Measurements from ENCODE around the gene KRT33A.
A peak's percentile ranks its signal among the peaks of the same experiment; 100 is the strongest.

KRT33A gene

GRCh38 chr17:41315204-41315794, 35.3 kb downstream of the KRT33A start, which contains the start of gene KRTAP17-1:
KRTAP17-1 (minus strand) TSS chr17:41315710; CDS start chr17:41315650, 60 bp downstream.
- no peaks in the 10 kb centered on the region for H3K4me1 ChIP-seq (ENCODE audit: insufficient read depth, low read length, severe bottlenecking)
- no peak within 1 kb of the TSS for H3K9ac ChIP-seq (ENCODE audit: low read length)
- H4K20me1 ChIP-seq (ENCODE audit: insufficient read depth, low read length) = no peaks in the 10 kb centered on the region
- H3K36me3 ChIP-seq (ENCODE audit: insufficient read depth, low read length) = no peaks in the 10 kb centered on the region
- no peak for TF ChIP-seq EZH2 (IDR thresholded peaks at IDR 0.05; ENCODE audit: borderline replicate concordance, low read length)
- TF ChIP-seq, protein P1, sequence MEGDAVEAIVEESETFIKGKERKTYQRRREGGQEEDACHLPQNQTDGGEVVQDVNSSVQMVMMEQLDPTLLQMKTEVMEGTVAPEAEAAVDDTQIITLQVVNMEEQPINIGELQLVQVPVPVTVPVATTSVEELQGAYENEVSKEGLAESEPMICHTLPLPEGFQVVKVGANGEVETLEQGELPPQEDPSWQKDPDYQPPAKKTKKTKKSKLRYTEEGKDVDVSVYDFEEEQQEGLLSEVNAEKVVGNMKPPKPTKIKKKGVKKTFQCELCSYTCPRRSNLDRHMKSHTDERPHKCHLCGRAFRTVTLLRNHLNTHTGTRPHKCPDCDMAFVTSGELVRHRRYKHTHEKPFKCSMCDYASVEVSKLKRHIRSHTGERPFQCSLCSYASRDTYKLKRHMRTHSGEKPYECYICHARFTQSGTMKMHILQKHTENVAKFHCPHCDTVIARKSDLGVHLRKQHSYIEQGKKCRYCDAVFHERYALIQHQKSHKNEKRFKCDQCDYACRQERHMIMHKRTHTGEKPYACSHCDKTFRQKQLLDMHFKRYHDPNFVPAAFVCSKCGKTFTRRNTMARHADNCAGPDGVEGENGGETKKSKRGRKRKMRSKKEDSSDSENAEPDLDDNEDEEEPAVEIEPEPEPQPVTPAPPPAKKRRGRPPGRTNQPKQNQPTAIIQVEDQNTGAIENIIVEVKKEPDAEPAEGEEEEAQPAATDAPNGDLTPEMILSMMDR (IDR thresholded peaks at IDR 0.05; ENCODE audit: low read length) = no peak
- H3K27me3 ChIP-seq (ENCODE audit: insufficient read depth, low read length) = 0 out of 2 replicates have a peak, but pooled peaks cover 3% of the 10 kb centered on the region
- H3K4me2 ChIP-seq (ENCODE audit: low read length) = no peak within 1 kb of the TSS
- no peak within 1 kb of the TSS for H2AFZ ChIP-seq (ENCODE audit: low read length)
- no peaks in the 10 kb centered on the region for H3K79me2 ChIP-seq (ENCODE audit: insufficient read depth, low read length)
- no peak within 1 kb of the TSS for H3K4me3 ChIP-seq (ENCODE audit: low read depth, low read length, poor library complexity, severe bottlenecking)
- peaks cover 4% of the 10 kb centered on the region; the same call in 1 of the 2 replicates for H3K9me3 ChIP-seq (ENCODE audit: low read length)
- H3K9me2 ChIP-seq (ENCODE audit: low read depth, low read length) = no peaks in the 10 kb centered on the region
- no peak within 1 kb of the TSS for H3K27ac ChIP-seq (ENCODE audit: low read depth, low read length, poor library complexity, severe bottlenecking)
- H3F3A ChIP-seq (ENCODE audit: insufficient read depth, low read length) = no peaks in the 10 kb centered on the region

DNA sequence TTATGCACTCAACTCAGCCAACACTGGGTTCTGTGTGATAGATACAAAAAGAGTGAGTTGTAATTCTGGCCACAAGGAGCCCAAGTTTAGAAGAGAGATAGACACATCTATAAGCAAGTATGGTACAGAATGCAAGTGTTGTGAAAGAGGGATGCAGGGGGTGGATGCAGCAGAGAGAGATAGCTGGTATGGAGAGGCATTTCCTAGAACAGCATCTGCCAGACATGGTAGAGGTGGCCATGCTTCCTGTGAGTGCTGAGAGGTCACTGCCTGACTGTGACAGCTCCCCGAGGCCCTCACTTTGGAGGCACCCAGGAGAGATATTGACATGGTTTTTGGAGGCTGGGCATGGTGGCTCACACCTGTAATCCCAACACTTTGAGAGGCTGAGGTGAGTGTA, 39.5 kb downstream of the KRT33A start:
- no peak overlapping the region for H2AFZ ChIP-seq (ENCODE audit: low read length)
- H3K27me3 ChIP-seq (ENCODE audit: insufficient read depth, low read length) = no peaks in the 10 kb centered on the region
- H3K9me2 ChIP-seq (ENCODE audit: low read depth, low read length) = no peaks in the 10 kb centered on the region
- no peak overlapping the region for H3K4me2 ChIP-seq (ENCODE audit: low read length)
- no peak overlapping the region for H3K4me3 ChIP-seq (ENCODE audit: low read depth, low read length, poor library complexity, severe bottlenecking)
- H3K79me2 ChIP-seq (ENCODE audit: insufficient read depth, low read length) = no peaks in the 10 kb centered on the region
- TF ChIP-seq, protein P1 (IDR thresholded peaks at IDR 0.05; ENCODE audit: low read length) = no peak
- no peak for TF ChIP-seq EZH2 (IDR thresholded peaks at IDR 0.05; ENCODE audit: borderline replicate concordance, low read length)
- H4K20me1 ChIP-seq (ENCODE audit: insufficient read depth, low read length) = no peaks in the 10 kb centered on the region
- no peak overlapping the region for H3K9ac ChIP-seq (ENCODE audit: low read length)
- no peaks in the 10 kb centered on the region for H3F3A ChIP-seq (ENCODE audit: insufficient read depth, low read length)
- no peak overlapping the region for H3K27ac ChIP-seq (ENCODE audit: low read depth, low read length, poor library complexity, severe bottlenecking)
- no peaks in the 10 kb centered on the region for H3K36me3 ChIP-seq (ENCODE audit: insufficient read depth, low read length)
- H3K9me3 ChIP-seq (ENCODE audit: low read length) = no peaks in the 10 kb centered on the region
- H3K4me1 ChIP-seq (ENCODE audit: insufficient read depth, low read length, severe bottlenecking) = peaks cover 13% of the 10 kb centered on the region

DNA sequence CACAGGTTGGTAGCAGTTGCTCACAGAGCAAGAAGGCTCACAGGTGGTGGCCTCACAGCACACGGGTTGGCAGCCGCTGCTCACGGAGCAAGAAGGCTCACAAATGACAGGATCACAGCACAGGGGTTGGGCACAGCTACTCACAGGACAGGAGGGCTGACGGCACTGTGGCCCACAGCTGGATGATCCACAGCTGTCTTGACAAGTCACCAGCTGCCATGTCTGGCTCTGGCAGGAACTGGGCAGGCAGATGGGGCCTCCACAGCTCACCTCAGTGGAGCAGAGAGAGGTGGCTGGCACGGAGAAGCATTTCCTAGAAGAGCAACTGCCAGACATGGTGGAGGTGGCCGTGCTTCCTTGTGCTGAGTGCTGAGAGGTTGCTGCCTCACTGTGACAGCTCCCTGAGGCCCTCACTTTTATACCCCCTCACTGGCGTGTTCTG, 41.7 kb downstream of the KRT33A start, which contains the start of gene KRTAP16-1:
TSS of gene KRTAP16-1 (minus strand) at position 392 of the 442 bp plus-strand sequence. CDS start at position 336, 56 bp downstream.
- Histone ChIP-seq H3K4me1 (ENCODE audit: insufficient read depth, low read length, severe bottlenecking) (peaks cover 13% of the 10 kb centered on the region), H3K4me3 (ENCODE audit: low read depth, low read length, poor library complexity, severe bottlenecking) (peak within 1 kb of the TSS; percentile 5), H3F3A (ENCODE audit: insufficient read depth, low read length) (no peaks in the 10 kb centered on the region), H3K27ac (ENCODE audit: low read depth, low read length, poor library complexity, severe bottlenecking) (peak within 1 kb of the TSS; percentile 26), H3K9me2 (ENCODE audit: low read depth, low read length) (no peaks in the 10 kb centered on the region), H3K36me3 (ENCODE audit: insufficient read depth, low read length) (no peaks in the 10 kb centered on the region), H2AFZ (ENCODE audit: low read length) (no peak within 1 kb of the TSS), H3K9me3 (ENCODE audit: low read length) (no peaks in the 10 kb centered on the region), H3K79me2 (ENCODE audit: insufficient read depth, low read length) (no peaks in the 10 kb centered on the region), H3K4me2 (ENCODE audit: low read length) (peak within 1 kb of the TSS; percentile 12; the same call in 1 of the 2 replicates), H3K27me3 (ENCODE audit: insufficient read depth, low read length) (no peaks in the 10 kb centered on the region), H3K9ac (ENCODE audit: low read length) (no peak within 1 kb of the TSS), H4K20me1 (ENCODE audit: insufficient read depth, low read length) (no peaks in the 10 kb centered on the region)
- TF ChIP-seq, protein P1 (IDR thresholded peaks at IDR 0.05; ENCODE audit: low read length) = no peak
- TF ChIP-seq EZH2 (IDR thresholded peaks at IDR 0.05; ENCODE audit: borderline replicate concordance, low read length) = no peak

Data from OCI-LY1 (cell line).